NCI-H1417 treated with DMSO at 0.1 percent for 48 hours (cell line): ENCODE results near the gene COX7A2L.

ENCODE experiments used
- DNase-seq: peaks from one replicate; lab custom pipeline; 2025; lab: John Stamatoyannopoulos, UW

Gene COX7A2L

DNA sequence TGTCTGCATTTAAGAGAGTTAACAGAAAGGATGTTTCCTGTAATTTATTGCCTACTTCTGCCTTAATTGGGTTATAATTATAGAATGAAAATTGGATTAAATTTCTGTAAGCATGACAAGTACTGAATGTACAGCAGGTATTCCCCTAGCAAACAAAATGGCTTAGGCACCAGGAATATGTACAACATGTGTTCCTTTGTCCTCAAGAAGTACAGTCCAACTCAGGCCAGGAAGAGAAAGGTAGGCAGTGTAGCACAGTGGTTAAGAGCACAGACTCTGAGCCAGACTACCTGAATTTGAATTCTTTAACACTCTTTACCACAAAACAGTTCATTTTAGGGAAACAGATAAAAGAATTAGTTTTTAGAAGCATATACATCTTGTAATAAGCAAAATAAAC, 43.1 kb downstream of the COX7A2L start:
- DNase-seq, result no peak

DNA sequence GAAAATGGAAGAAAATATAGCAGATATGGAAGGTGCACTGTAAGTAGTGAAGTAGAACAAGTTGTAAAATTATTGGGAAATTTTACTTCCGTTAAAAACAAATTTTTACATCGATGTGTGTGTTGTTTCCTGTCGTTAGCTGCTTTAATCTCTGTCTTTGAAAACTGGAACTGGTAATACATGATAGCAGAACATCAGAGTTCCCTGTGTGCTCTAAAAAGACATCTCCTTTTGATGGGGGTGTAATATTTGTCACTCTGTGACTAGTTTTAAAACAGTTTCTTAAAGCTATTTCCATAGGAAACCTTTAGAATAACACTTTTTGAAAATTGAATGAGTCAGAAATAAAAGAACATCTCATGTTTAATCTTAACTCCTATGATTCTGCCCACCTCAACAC, 43.5 kb downstream of the COX7A2L start:
- DNase-seq, result no peak

GRCh38 chr2:42316910-42317309, 44.1 kb downstream of the COX7A2L start:
- no peak for DNase-seq

DNA sequence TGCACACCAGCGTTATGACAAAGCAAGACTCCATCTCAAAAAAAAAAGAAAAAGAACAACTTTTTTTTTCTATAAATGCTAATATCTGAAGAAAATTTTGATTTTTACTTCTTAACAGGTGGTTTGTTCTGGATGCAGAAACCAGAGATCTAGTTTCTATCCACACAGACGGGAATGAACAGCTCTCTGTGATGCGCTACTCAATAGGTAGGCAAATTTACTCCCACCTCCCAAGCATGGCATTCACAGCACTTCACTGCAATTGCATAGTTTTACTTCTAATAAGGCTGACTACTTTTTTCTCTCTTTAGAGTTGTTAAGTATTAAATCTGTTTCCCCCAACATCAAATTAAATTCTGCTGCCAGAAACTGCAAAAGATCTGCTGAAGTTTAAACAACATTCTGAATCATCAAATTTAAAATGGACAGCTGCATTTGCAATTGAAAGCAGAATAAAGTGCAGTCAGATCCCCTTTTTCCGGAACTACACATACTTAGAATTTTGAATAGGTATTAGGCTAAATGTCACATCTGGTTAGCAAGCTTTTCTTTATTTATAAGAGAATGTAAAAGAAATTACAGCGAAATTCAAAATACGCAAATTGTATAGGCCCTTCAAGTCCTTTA, 45.1 kb downstream of the COX7A2L start:
- no peak for DNase-seq

- DNase-seq, result no peak
These were observed 46.0 kb downstream of the COX7A2L start for GRCh38 chr2:42314892-42315468.

- no peak for DNase-seq
These were observed 48.9 kb downstream of the COX7A2L start for GRCh38 chr2:42312106-42312505.

DNA sequence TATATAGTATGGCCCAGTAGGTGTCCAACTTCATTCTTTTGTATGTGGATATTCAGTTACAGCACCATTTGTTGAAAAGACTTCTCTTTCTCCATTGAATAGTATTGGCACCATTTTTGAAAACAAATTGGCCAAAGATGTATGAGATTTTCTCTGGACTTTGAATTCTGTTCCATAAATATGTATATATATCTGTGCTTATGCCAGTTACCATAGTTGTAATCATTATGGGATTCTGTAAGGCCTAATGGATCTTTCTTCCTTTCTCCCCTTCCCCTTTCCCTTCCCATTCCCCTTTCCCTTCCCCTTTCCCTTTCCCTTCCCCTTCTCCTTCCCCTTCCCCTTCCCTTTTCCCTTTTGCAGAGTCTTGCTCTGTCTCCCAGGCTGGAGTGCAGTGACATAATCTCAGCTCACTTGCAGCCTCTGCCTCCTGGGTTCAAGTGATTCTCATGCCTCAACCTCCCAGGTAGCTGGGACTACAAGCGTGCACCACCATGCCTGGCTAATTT, 51.0 kb downstream of the COX7A2L start:
- no peak for DNase-seq

DNA sequence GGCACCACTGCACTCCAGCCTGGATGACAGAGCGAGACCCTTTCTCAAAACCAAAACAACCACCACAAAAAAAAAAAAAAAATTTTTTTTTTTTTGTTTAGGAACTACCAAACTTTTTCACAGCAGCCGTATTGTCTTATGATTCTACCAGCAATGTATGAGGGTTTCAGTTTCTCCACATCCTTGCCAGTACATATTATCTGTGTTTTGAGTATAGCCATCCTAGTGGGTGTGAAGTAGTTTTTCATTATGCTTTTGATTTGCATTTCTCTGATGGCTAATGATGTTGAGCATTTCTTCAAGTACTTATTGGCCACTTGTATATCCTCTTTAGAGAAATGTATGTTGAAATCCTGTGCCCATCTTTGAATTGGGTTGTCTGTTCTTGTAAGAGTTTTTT, 51.7 kb downstream of the COX7A2L start:
- DNase-seq, result no peak

- DNase-seq, result no peak
These were observed 53.8 kb downstream of the COX7A2L start for GRCh38 chr2:42307180-42307579.

- no peak for DNase-seq
These were observed 56.8 kb downstream of the COX7A2L start for GRCh38 chr2:42304059-42304713.

DNA sequence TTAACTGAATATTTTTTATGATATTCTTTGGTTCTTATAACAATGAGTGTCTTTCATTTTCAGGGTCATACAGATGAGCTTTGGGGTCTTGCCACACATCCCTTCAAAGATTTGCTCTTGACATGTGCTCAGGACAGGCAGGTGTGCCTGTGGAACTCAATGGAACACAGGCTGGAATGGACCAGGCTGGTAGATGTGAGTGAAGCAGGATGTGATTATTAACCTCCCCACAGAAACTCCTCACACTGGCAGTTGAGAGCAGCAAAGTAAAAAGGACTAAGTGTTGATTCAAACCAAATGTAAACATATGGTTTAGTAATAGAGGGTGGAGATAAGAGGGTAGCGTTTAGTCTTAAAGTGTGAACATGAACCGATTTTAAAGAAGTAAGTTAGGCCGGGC, 57.8 kb downstream of the COX7A2L start:
- DNase-seq, result no peak

DNA sequence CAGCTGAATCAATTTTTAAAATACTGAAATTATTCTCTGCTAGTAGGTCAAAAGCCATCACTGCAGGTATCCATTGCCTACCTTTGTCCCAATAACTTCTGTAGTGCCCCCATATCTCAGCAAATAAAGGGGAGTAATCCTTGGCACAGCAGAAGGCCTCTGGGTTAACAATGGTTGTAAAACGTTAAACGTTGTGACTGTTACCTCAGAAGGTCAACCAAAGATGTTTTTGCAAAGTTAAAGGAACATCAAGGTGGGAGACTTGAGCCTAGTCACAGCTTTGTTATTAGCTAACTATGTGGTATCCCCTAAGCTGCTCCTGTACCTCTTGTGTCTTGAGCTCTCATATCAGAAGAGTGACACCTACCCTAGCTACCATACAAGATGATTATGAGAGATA, 60.5 kb downstream of the COX7A2L start:
- no peak for DNase-seq
